GM15510 (cell line): ENCODE results near the gene ATP6V1C2.

Experiments
- POLR2A ChIP-seq: IDR thresholded peaks from 3 replicates; pipeline ENCODE4 v1.6.1; 2011; ENCODE audit warnings: borderline replicate concordance; ENCODE audit not compliant: insufficient read length; ENCODE audit errors: extremely low read depth

ATP6V1C2 gene

GRCh38 chr2:10712185-10712809 lies 9.1 kb upstream of the ATP6V1C2 start:
- no peak for TF ChIP-seq POLR2A

GRCh38 chr2:10716581-10716980 lies 4.8 kb upstream of the ATP6V1C2 start:
- no peak for TF ChIP-seq POLR2A

GRCh38 chr2:10717628-10718027 lies 3.8 kb upstream of the ATP6V1C2 start:
- TF ChIP-seq POLR2A, result no peak

- no peak for TF ChIP-seq POLR2A
These were observed 1.1 kb upstream of the ATP6V1C2 start for GRCh38 chr2:10720306-10720705.

DNA sequence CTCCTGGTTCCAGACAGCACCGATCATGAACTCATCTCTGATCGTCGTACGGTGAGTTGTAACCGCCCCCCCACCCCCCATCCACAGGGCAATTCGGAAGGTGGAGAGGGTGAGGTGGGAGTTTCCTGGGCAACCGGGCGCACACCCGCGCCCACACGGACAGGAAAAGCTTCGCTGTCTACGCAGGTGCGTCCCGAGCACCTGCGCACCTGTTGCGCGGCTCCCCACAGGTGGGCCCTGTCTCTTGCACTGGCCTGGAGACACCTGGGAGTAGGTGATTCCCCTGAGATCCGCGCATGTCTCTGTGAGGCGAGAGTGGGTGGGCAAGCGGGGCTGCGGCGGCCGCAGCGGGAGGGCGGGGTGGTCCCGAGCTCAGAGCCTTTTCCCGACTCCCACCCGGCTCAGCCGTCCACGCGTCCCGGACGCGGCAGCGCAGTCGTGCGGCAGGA lies 459 bp upstream of the ATP6V1C2 start:
- no peak for TF ChIP-seq POLR2A

DNA sequence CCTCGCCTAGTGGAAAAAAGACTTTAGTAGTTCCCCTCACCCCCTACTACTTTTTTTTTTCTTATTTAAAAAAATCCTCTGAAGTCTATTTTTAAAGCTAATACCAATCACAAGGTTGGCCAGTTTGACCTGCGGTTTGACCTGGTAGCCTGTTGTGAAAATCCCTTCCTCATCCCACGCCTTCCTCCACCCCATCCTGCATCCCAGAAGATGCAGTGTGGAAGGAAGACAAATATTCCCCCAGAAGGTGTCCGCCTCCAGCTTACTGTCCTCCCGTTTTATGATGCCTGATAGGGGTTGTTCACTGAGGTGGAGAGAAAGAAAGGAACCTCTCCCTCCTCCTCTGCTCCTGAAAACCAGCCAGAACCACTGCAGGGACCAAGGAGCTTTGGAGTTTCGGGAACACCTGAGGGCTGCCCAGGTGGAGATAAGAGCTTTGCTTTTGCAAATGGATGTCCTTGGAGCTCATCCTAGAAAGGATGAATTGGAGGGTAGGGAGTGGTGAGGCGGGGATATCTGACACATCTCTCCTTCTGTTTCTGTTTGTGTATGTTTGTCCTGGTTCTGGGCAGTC lies 909 bp downstream of the ATP6V1C2 start:
- TF ChIP-seq POLR2A, result no peak

DNA sequence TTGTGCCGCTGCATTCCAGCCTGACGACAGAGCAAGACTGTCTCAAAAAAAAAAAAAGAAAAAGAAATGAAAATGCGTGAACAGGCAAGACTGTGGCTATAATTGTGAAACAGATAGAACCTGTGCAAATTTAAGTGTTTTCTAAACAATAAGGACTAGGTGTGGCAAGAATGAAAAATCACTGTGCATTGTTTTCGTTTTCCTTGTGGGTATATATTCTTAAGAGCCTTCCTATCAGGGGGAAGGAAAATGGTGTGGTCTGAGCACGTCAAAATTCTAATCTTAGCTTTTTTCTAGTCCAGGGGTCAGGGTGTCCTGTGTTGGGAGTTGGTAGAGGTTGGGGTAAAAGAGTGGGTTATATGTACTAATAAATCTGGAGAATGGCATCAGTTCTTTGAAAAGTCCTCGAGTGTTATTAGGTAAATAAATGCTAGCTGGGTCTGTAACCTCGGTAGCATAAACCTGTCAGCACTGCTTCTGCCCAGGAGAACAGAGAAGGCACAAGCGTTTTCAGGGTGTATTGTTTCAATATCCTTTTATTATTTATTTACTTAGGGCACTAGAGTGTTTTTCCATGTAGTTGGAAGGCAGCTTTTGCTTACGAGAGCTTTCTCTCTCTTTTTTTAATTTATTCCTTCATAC lies 11.6 kb downstream of the ATP6V1C2 start:
- no peak for TF ChIP-seq POLR2A

DNA sequence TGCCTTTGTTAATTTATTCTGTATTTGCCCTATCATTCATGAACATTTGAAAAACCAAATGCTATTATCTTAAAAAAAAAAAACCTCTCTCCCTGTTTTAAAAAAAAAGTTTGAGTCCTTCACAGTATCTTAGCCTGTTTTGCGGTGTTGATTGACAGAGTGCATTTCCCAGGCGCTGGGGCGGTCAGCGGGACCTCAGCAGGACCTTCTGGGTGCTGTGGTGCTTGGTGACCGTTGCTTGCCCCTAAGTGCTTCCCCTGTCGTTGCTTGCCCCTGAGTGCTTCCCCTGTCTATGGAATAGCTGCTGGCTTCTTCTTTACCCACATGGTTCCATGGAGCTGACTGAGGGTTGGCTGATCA lies 12.1 kb downstream of the ATP6V1C2 start:
- no peak for TF ChIP-seq POLR2A

GRCh38 chr2:10733980-10734379 lies 12.6 kb downstream of the ATP6V1C2 start:
- TF ChIP-seq POLR2A, result no peak

GRCh38 chr2:10738192-10738591 lies 16.8 kb downstream of the ATP6V1C2 start:
- no peak for TF ChIP-seq POLR2A

GRCh38 chr2:10740226-10740625 lies 18.8 kb downstream of the ATP6V1C2 start:
- no peak for TF ChIP-seq POLR2A

DNA sequence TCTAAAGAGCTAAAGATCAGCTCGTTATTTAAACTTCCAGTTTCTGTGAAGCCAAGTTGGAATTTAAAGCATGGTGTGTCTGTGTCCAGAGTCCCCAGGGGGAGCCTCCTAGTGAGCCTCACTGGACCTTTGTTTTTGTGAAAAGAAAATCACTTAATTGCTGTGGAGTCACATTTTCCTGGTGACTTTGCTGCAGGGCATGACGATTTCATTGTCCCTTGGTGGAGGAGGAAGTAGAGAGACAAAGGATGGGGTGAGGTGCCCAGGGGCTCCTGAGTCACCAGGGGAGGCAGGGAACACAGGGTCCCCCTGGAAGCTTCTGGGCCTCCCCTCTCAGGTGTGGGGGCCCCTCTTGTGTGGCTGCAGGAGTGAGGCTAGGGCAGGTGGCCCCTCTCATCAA lies 19.7 kb downstream of the ATP6V1C2 start:
- TF ChIP-seq POLR2A, result no peak

DNA sequence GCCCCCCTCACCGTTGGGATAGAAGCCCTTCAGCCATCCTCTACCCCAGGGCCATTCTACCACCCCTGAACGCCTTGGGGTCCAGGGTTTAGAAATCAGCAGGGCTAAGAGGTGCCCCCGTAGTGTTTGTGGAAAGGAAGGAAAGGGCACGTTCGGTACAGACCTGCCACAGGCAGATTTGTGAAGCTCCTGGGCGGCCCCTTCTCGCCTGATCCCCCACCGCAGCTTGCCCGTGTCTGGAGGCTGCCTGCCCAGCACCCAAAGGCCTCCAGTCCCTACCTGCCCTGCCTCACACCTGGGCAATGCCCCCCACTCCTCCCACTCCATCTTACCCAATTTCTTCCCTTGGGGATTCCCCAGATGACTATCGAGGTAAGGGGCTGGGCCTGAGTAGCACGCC lies 21.2 kb downstream of the ATP6V1C2 start:
- TF ChIP-seq POLR2A, result no peak

DNA sequence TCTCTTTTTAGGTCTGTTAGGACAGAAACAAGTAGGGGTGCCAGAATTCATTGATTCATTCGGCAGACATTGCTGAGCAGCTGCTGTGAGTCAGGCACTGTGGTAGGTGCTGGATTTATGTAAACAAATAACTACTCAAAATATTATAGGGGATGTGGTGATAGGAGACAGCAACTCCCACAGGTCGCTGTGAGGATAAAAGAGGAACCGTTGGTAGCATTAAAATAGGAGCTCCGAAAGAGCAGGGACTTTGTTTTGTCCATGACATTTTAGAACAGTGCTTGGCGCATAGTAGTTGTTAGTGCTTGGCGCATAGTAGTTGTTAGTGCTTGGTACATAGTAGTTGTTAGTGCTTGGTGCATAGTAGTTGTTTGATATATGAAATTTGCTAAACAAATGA lies 29.2 kb downstream of the ATP6V1C2 start:
- no peak for TF ChIP-seq POLR2A

- no peak for TF ChIP-seq POLR2A
These were observed 30.8 kb downstream of the ATP6V1C2 start for GRCh38 chr2:10752236-10752635.

- TF ChIP-seq POLR2A, result no peak
These were observed 31.7 kb downstream of the ATP6V1C2 start for GRCh38 chr2:10753156-10753555.
